GM18499 (cell line): ENCODE measurements around the gene TDRD9.
"Not testable (repeated sequence)": the region's sequence is repeated elsewhere in the genome, so short reads cannot be mapped to it uniquely, and the experiment has no call there.

ENCODE experiments used
- ATAC-seq: cut with Tn5 transposase; IDR thresholded peaks from one replicate; pipeline ENCODE4 v1.9.1; 2021; ENCODE audit warnings: moderate number of reproducible peaks; ENCODE audit not compliant: insufficient read depth, unreplicated experiment

Gene TDRD9

GRCh38 chr14:103928011-103928890 is at the start of gene TDRD9:
TDRD9 (plus strand) TSS chr14:103928456; CDS start chr14:103928510, 54 bp downstream.
- no peak for ATAC-seq

DNA sequence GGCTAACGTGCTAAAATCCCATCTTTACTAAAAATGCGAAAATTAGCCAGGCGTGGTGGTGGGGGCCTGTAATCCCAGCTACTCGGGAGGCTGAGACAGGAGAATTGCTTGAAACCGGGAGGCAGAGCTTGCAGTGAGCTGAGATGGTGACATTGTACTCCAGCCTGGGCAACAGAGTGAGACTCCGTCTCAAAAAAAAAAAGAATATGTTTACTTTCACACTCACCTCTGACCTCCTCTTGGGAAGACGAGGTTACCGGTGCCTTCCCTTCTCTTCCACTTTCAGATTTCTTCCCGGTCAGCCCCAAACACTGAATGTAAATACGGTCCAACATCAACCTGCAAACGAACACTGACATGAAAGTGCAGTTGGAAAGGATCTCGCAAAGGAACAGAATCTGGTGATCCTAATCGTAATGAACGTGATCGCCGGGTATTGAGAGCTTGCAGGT is 49.1 kb upstream of the TDRD9 start:
- no peak for ATAC-seq

- ATAC-seq, result no peak
These were observed 48.5 kb upstream of the TDRD9 start for GRCh38 chr14:103879570-103880347.

DNA sequence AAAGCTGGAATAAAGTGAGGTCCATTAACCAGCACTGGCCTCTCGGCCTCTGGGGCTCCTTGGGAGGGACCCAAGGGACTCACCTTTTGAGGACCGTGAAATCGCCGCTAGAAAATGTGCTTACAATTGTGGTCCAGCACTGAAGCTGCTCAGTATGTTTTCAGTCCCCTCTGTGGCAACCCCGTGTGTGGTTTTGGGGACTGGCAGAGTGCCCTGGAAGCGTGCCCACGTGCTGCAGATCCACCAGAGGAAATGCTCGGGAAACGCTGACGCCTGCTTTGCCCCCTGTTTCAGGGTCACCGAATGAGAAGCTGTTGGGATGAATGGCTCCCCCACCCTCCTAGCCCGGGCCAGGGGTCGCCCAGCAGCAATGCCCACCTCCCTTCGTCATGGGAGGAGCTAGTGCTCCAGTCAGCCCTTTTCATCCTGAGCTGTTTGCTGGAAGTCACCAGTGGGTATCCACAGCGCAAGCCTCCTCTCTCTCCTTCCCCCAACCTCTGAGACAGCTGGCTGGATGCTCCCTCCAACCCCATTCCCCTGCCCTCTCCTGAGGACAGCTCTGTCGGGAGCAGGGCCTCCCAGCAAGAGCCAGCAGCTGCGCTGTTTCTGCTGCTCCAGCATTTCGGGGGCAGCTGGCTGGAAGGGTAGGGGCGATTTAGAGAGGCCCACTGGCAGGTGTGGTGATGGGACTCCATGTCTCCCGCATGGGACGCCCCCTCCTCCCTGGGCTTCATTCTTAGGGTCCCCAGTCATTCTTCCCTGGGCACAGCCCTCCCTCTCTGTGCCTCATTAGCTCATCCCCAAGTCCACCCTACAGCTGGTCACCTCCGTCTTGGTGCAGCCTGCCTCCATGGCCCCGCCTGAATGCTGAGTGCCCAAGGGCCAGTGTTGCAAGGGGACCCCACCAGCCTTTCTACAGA is 47.6 kb upstream of the TDRD9 start:
- no peak for ATAC-seq

- ATAC-seq, result no peak
These were observed 46.7 kb upstream of the TDRD9 start for GRCh38 chr14:103881268-103882201.

DNA sequence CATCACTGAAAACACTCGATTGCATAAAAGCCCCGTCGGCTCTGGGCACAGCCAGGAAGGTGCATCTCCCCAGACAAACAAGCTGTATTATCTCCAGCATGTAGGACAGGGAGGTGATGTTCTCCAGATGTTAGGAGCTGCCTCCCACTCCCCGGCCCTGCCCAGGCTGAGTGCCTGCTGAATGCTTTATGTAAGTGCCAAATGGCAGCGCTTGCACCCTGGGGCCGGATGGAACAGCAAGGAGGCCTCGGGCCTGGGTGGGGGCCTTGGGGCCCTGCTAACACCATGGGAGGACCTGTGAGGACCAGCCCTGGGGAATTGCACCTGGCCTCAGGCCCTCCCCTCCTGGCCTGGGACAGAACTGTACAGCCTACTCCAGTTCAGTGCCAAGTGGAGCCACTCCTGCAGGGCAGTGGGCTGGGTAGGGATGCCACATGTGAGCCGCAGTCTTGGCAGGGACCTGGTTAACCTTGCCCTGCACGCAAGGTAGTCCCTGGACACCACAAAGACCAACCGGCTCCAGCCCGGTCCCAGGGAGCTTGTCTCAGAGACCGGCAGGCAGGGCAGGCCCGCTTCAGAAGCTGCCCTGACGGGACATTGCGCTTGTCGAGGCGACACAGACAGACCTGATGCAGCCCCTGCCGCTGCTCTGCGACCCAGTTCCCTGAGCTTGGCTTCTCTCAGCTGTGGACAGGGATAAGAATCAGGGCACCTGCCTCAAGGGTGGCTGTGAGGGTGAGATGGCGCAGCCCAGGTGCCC is 45.6 kb upstream of the TDRD9 start:
- no peak for ATAC-seq

- no peak for ATAC-seq
These were observed 45.1 kb upstream of the TDRD9 start for GRCh38 chr14:103883263-103883523.

DNA sequence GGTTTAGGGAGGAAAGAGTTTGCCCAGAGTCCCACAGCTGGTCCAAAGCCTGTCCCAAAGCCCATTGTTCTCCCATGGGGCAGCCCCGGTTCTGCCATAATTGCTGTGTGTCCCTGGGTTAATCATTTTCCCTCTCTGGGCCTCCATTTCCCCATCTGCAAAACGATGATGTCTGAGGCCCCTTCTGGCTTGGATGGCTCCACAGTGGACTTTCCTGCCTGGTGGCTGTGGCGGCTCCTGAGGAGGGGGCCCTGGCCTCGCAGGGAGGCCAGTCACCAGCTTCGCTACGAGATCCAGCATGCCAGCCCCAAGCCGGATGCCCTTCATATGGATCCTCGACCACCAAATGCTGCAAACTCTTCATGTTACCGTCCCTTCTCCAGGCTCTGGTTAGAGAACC is 43.4 kb upstream of the TDRD9 start:
- ATAC-seq, result no peak

DNA sequence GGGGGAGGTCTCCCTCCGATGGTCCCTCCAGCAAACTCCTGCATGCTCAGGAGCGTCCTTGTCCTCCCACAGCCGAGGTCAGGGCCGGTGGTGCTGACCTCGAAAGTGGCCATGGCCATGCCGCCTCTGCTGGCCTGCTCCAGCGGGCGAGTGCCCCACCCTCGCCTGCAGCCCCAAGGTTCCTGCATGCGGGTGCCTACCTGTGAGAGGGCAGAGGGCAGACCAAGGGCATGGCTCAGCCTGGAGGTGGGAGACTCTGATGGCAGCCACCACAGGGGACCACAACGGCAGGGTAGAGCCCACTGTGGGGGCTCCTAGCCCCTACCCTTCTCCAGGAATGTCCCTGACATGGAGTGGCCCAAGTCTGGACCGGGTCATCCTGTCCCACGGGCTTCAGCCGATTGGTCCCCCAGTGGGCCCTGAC is 42.7 kb upstream of the TDRD9 start:
- no peak for ATAC-seq

DNA sequence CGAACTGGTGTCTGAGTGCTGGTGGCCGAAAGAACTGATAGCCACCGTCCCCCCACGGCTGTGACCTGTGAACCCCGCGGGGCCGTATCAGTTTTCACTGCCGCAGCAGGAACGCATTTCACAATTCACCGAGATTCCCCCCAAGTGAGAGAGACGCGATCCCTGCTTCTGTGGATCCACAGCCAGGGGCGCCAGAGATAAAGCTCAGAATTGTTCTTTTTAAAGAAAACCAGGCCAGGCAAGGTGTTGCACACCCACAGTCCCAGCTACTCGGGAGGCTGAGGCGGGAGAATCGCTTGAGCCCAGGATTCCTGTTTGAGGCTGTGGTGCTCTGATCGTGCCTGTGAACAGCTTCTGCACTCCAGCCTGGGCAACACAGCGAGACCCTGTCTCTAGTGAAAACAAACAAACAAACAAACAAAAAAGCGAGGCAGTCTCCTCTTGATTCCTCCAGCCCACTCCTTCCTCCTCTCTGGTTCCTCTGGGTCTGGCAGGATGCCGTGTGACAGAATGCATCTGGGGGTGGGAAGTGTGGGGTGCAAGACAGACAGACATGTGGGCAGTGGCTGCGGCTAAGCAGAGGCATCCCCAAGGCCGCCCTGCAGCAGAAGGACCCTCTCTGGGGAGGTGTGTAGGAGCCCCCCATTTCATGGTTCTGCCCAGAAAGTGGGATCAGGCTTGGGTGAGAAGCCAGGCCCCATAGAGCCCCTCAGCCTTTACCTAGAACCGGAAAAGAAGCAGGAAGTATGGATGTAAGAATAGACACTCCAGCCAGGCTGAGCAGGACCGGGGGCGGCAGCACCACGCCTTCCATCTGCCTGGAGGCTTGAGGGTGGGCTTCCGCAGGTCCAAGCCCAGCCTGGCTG is 41.7 kb upstream of the TDRD9 start:
- no peak for ATAC-seq

DNA sequence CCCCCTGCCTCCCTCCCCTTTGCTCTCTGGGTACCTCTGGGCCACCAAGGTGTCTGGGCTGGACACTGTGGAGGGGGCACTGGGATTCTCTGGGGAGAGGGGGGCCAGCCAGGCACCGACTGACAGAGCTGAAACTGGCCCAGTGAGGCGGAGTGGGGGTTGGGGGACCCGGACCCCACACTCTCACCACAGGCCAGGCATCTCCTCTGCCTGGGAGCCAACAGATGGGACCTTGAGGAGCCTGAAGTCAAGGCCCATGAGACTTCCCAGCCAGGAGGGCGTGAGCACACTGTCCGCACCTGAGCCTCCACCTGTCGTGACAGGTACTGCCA is 41.1 kb upstream of the TDRD9 start:
- no peak for ATAC-seq

- ATAC-seq, result no peak
These were observed 40.6 kb upstream of the TDRD9 start for GRCh38 chr14:103887557-103888115.

- ATAC-seq, result not testable (repeated sequence)
These were observed 39.3 kb upstream of the TDRD9 start for GRCh38 chr14:103889002-103889312.

- no peak for ATAC-seq
These were observed 38.8 kb upstream of the TDRD9 start for GRCh38 chr14:103889313-103890051.

- no peak for ATAC-seq
These were observed 38.2 kb upstream of the TDRD9 start for GRCh38 chr14:103890052-103890371.

- no peak for ATAC-seq
These were observed 37.2 kb upstream of the TDRD9 start for GRCh38 chr14:103890821-103891666.
